Epithelial cell of umbilical artery (primary cell): Measurements from ENCODE around the gene NPY. TPM values are rescaled to one million over a fixed set of nuclear protein-coding genes. Genes with fewer than 3 reads are reported as not detected.

ENCODE experiments used
- total RNA-seq: library from RNA; depleted of rRNA; stranded (reverse); fragments of >200 nt; gene quantifications from 2 replicates; pipeline ENCODE4 v1.2.3, GENCODE V29; 2014

NPY gene
- not detected in 2 replicates for total RNA-seq

GRCh38 chr7:24283897-24284698, at the start of gene NPY:
NPY (plus strand) TSS chr7:24284190; CDS start chr7:24285241, 1,051 bp downstream.

